Lung (tissue), 12 donors: ENCODE data around the gene RALGPS1. TPM values are rescaled to one million over a fixed set of nuclear protein-coding genes. Genes with fewer than 3 reads are reported as not detected.

Experiments
- ATAC-seq: fragments of 200-7000 bp; cut with Tn5 transposase; one replicate; pipeline ENCODE4 v1.9.1; 2020; ENCODE audit warnings: moderate number of reproducible peaks; ENCODE audit not compliant: insufficient read depth, low FRiP score
- DNase-seq, 3 donors: peaks; one replicate each; pipeline ENCODE4 v3.0.0-alpha.2; 2013 to 2017
- H3K27ac ChIP-seq, 2 donors: one replicate each; pipeline ENCODE4 v1.5.1; 2013; ENCODE audit warnings: mild to moderate bottlenecking in 2 of 2, moderate library complexity in 2 of 2, control low read depth in 1 of 2, inconsistent platforms in 1 of 2, low read depth in 1 of 2, low read length in 1 of 2
- H3K27me3 ChIP-seq, 3 donors: one replicate each; pipeline ENCODE4 v1.5.1; 2013; ENCODE audit warnings: low read length in 2 of 3; ENCODE audit not compliant: control insufficient read depth in 3 of 3, insufficient read depth in 3 of 3
- H3K36me3 ChIP-seq, 4 donors: one replicate each; pipeline ENCODE4 v1.5.1; 2013; ENCODE audit warnings: low read length in 4 of 4, mild to moderate bottlenecking in 1 of 4, moderate library complexity in 1 of 4; ENCODE audit not compliant: control insufficient read depth in 4 of 4, insufficient read depth in 4 of 4
- H3K4me1 ChIP-seq, 5 donors: one replicate each; pipeline ENCODE4 v1.5.1; 2013; ENCODE audit warnings: low read length in 5 of 5, mild to moderate bottlenecking in 2 of 5, moderate library complexity in 1 of 5; ENCODE audit not compliant: control insufficient read depth in 5 of 5, insufficient read depth in 5 of 5
- H3K4me3 ChIP-seq: one replicate; pipeline ENCODE4 v1.5.1; 2013; ENCODE audit warnings: mild to moderate bottlenecking, control low read depth, moderate library complexity
- H3K9ac ChIP-seq, 2 donors: one replicate each; pipeline ENCODE4 v1.5.1; 2013; ENCODE audit warnings: low read length in 2 of 2, control low read depth in 1 of 2; ENCODE audit not compliant: insufficient read depth in 1 of 2
- H3K9me3 ChIP-seq, 4 donors: one replicate each; pipeline ENCODE4 v1.5.1; 2013; ENCODE audit warnings: low read length in 3 of 4, mild to moderate bottlenecking in 1 of 4, moderate library complexity in 1 of 4; ENCODE audit not compliant: control insufficient read depth in 4 of 4, insufficient read depth in 3 of 4
- CTCF ChIP-seq: IDR thresholded peaks from 2 replicates; pipeline ENCODE4 v1.5.1; 2012; ENCODE audit warnings: mild to moderate bottlenecking; ENCODE audit errors: control extremely low read depth, extremely low read depth
- WGBS, 2 donors: extraction: QIAGEN DNeasy Blood & Tissue Kit; methylation state at CpG; one replicate each; pipeline ENCODE4 v1.1.7; 2013; 5-methylcytosine and 5-hydroxymethylcytosine counted together
- polyA plus RNA-seq, 2 donors: library from polyadenylated mRNA; stranded (reverse); fragments of 200-250 nt; gene quantifications; one replicate each; pipeline ENCODE4 v1.2.1, GENCODE V29; 2013
- total RNA-seq, 2 donors: library from RNA; depleted of rRNA in 1 of 2; stranded (reverse); fragments of >200 nt in 1 of 2; gene quantifications; one replicate each; pipeline ENCODE4 v1.2.1, GENCODE V29; 2014 to 2021
- donor health status: control.
- donor health status: control.
- donor health status: Bipolar disorder and iron deficiency.
- donor health status: healthy.
- donor health status: DM: yes; HTN: yes; CAD: no.

Gene RALGPS1
- total and polyA plus RNA-seq, 4 donors, result 3.5 to 30.3 (median 11.9) TPM

GRCh38 chr9:126874546-126875314 is 39.9 kb upstream of the RALGPS1 start:
- no peak for TF ChIP-seq CTCF
- H3K9ac ChIP-seq, result no peak overlapping the region
- ATAC-seq (no peak), DNase-seq (no peak)
- no peak overlapping the region for H3K4me3 ChIP-seq
- peaks cover 3 to 12% (median 4%) of the 10 kb centered on the region in 4 donors for H3K36me3 ChIP-seq
- peaks cover 0 to 5% (median 0%) of the 10 kb centered on the region in 5 donors for H3K4me1 ChIP-seq
- H3K9me3 ChIP-seq, result no peaks in the 10 kb centered on the region
- no peak overlapping the region for H3K27ac ChIP-seq
- 65 to 71% methylated on average over 9 of the region's 9 CpGs for whole genome bisulfite sequencing, 2 donors
- no peaks in the 10 kb centered on the region for H3K27me3 ChIP-seq

GRCh38 chr9:126875756-126876510 is 38.6 kb upstream of the RALGPS1 start:
- 71 to 90% methylated on average over 3 to 4 of the region's 4 CpGs for WGBS, 2 donors
- Histone ChIP-seq H3K4me1 (peaks cover 0 to 5% (median 0%) of the 10 kb centered on the region in 5 donors), H3K36me3 (peaks cover 3 to 20% (median 14%) of the 10 kb centered on the region in 4 donors), H3K9ac (no peak overlapping the region), H3K27ac (no peak overlapping the region), H3K27me3 (no peaks in the 10 kb centered on the region), H3K9me3 (no peaks in the 10 kb centered on the region), H3K4me3 (no peak overlapping the region)
- DNase-seq, result no peak
- no peak for ATAC-seq
- TF ChIP-seq CTCF, result no peak

GRCh38 chr9:126876531-126876930 is 38.1 kb upstream of the RALGPS1 start:
- H3K4me1 ChIP-seq, result peaks cover 0 to 5% (median 0%) of the 10 kb centered on the region in 5 donors
- 84 to 88% methylated on average over 4 of the region's 4 CpGs for WGBS, 2 donors
- H3K4me3 ChIP-seq, result no peak overlapping the region
- TF ChIP-seq CTCF, result no peak
- no peak overlapping the region for H3K27ac ChIP-seq
- no peak overlapping the region for H3K9ac ChIP-seq
- H3K36me3 ChIP-seq, result peaks cover 3 to 22% (median 15%) of the 10 kb centered on the region in 4 donors
- ATAC-seq, result no peak
- H3K27me3 ChIP-seq, result no peaks in the 10 kb centered on the region
- no peak for DNase-seq
- no peaks in the 10 kb centered on the region for H3K9me3 ChIP-seq
